DMS114 treated with DMSO at 0.1 percent for 48 hours (cell line): Measurements from ENCODE around the gene PJA1.
A peak's percentile ranks its signal among the peaks of the same experiment; 100 is the strongest.

Experiments used
- DNase-seq: peaks from one replicate; lab custom pipeline; 2025; ENCODE audit not compliant: unreplicated experiment; lab: John Stamatoyannopoulos, UW

PJA1 gene

GRCh38 chrX:69144838-69145680 is 20.2 kb downstream of the PJA1 start:
- no peak for DNase-seq

- no peak for DNase-seq
These were observed 21.7 kb downstream of the PJA1 start for GRCh38 chrX:69143530-69143929.

- DNase-seq = no peak
These were observed 22.3 kb downstream of the PJA1 start for GRCh38 chrX:69142788-69143469.

GRCh38 chrX:69140837-69141236 is 24.4 kb downstream of the PJA1 start:
- no peak for DNase-seq

GRCh38 chrX:69139516-69139915 is 25.7 kb downstream of the PJA1 start:
- no peak for DNase-seq

- no peak for DNase-seq
These were observed 26.7 kb downstream of the PJA1 start for GRCh38 chrX:69138512-69138911.

GRCh38 chrX:69138118-69138390 is 27.2 kb downstream of the PJA1 start:
- no peak for DNase-seq

- no peak for DNase-seq
These were observed 27.7 kb downstream of the PJA1 start for GRCh38 chrX:69137371-69138117.

GRCh38 chrX:69136546-69137331 is 28.5 kb downstream of the PJA1 start:
- DNase-seq = no peak

- peak; percentile 14 for DNase-seq
These were observed 31.2 kb downstream of the PJA1 start for GRCh38 chrX:69133921-69134542.

GRCh38 chrX:69131886-69132285 is 33.4 kb downstream of the PJA1 start:
- no peak for DNase-seq

- DNase-seq = no peak
These were observed 34.8 kb downstream of the PJA1 start for GRCh38 chrX:69130439-69130838.

- DNase-seq = no peak
These were observed 36.7 kb downstream of the PJA1 start for GRCh38 chrX:69128588-69128987.

GRCh38 chrX:69127466-69127865 is 37.8 kb downstream of the PJA1 start:
- DNase-seq = no peak

- DNase-seq = no peak
These were observed 38.6 kb downstream of the PJA1 start for GRCh38 chrX:69126642-69127041.

GRCh38 chrX:69125094-69125493 is 40.2 kb downstream of the PJA1 start:
- DNase-seq = no peak

- no peak for DNase-seq
These were observed 41.1 kb downstream of the PJA1 start for GRCh38 chrX:69124108-69124507.

GRCh38 chrX:69123481-69123880 is 41.8 kb downstream of the PJA1 start:
- DNase-seq = no peak

GRCh38 chrX:69121321-69122000 is 43.8 kb downstream of the PJA1 start:
- no peak for DNase-seq

- no peak for DNase-seq
These were observed 44.8 kb downstream of the PJA1 start for GRCh38 chrX:69120476-69120875.
